ENCODE measurements around the gene OVCH2.
A peak's percentile ranks its signal among the peaks of the same experiment; 100 is the strongest.
"Not testable (repeated sequence)": the region's sequence is repeated elsewhere in the genome, so short reads cannot be mapped to it uniquely, and the experiment has no call there.

The OVCH2 gene

GRCh38 chr11:7667460-7667859 is 38.8 kb downstream of the OVCH2 start:
- in situ Hi-C loops (cut with HindIII; ENCODE audit: low pct_unique_long_range_greater_than_20kb, low sequenced_read_pairs): no loop called here
- DNase-seq (ENCODE audit: low read depth in 1 of 2, low spot score in 1 of 2): peak in 1 of 2 experiments; percentile 35
- no peak for TF ChIP-seq JUND (IDR thresholded peaks at IDR 0.05; ENCODE audit: low read depth)

- TF ChIP-seq JUND (IDR thresholded peaks at IDR 0.05; ENCODE audit: low read depth): no peak
- in situ Hi-C loops (cut with HindIII; ENCODE audit: low pct_unique_long_range_greater_than_20kb, low sequenced_read_pairs): no loop called here
- no peak for DNase-seq (ENCODE audit: low read depth in 1 of 2, low spot score in 1 of 2)
These were observed 39.9 kb downstream of the OVCH2 start for GRCh38 chr11:7666292-7666866.

GRCh38 chr11:7665473-7666291 is 40.6 kb downstream of the OVCH2 start:
- in situ Hi-C loops (cut with HindIII; ENCODE audit: low pct_unique_long_range_greater_than_20kb, low sequenced_read_pairs): no loop called here
- peak; percentile 66 to 78 for DNase-seq (ENCODE audit: low read depth in 1 of 2, low spot score in 1 of 2)

GRCh38 chr11:7664867-7665266 is 41.4 kb downstream of the OVCH2 start:
- TF ChIP-seq JUND (IDR thresholded peaks at IDR 0.05; ENCODE audit: low read depth): no peak
- no peak for DNase-seq (ENCODE audit: low read depth in 1 of 2, low spot score in 1 of 2)
- in situ Hi-C loops (cut with HindIII; ENCODE audit: low pct_unique_long_range_greater_than_20kb, low sequenced_read_pairs): no loop called here

More at GRCh38 chr11:7665473-7666291, 40.6 kb downstream of the OVCH2 start:
- no peak for TF ChIP-seq JUND (IDR thresholded peaks at IDR 0.05; ENCODE audit: low read depth)

- in situ Hi-C loops (cut with HindIII; ENCODE audit: low pct_unique_long_range_greater_than_20kb, low sequenced_read_pairs): not testable (repeated sequence)
These were observed 42.7 kb downstream of the OVCH2 start for GRCh38 chr11:7663531-7663930.

GRCh38 chr11:7657306-7658025 is 48.8 kb downstream of the OVCH2 start:
- DNase-seq (ENCODE audit: low read depth in 1 of 2, low spot score in 1 of 2): peak; percentile 46 to 87
- no peak for TF ChIP-seq JUND (IDR thresholded peaks at IDR 0.05; ENCODE audit: low read depth)
- in situ Hi-C loops (cut with HindIII; ENCODE audit: low pct_unique_long_range_greater_than_20kb, low sequenced_read_pairs): no loop called here

More at GRCh38 chr11:7663531-7663930, 42.7 kb downstream of the OVCH2 start:
- DNase-seq (ENCODE audit: low read depth in 1 of 2, low spot score in 1 of 2): not testable (repeated sequence)

- in situ Hi-C loops (cut with HindIII; ENCODE audit: low pct_unique_long_range_greater_than_20kb, low sequenced_read_pairs): no loop called here
- TF ChIP-seq JUND (IDR thresholded peaks at IDR 0.05; ENCODE audit: low read depth): no peak
- no peak for DNase-seq (ENCODE audit: low read depth in 1 of 2, low spot score in 1 of 2)
These were observed 49.6 kb downstream of the OVCH2 start for GRCh38 chr11:7656704-7657103.

- in situ Hi-C loops (cut with HindIII; ENCODE audit: low pct_unique_long_range_greater_than_20kb, low sequenced_read_pairs): no loop called here
- no peak for DNase-seq (ENCODE audit: low read depth in 1 of 2, low spot score in 1 of 2)
These were observed 50.7 kb downstream of the OVCH2 start for GRCh38 chr11:7655253-7656217.

GRCh38 chr11:7654195-7654705 is 52.0 kb downstream of the OVCH2 start:
- in situ Hi-C loops (cut with HindIII; ENCODE audit: low pct_unique_long_range_greater_than_20kb, low sequenced_read_pairs): no loop called here
- no peak for TF ChIP-seq JUND (IDR thresholded peaks at IDR 0.05; ENCODE audit: low read depth)
- DNase-seq (ENCODE audit: low read depth in 1 of 2, low spot score in 1 of 2): peak in 1 of 2 experiments; percentile 34

More at GRCh38 chr11:7655253-7656217, 50.7 kb downstream of the OVCH2 start:
- no peak for TF ChIP-seq JUND (IDR thresholded peaks at IDR 0.05; ENCODE audit: low read depth)

GRCh38 chr11:7651700-7652099 is 54.6 kb downstream of the OVCH2 start:
- in situ Hi-C loops (cut with HindIII; ENCODE audit: low pct_unique_long_range_greater_than_20kb, low sequenced_read_pairs): no loop called here
- DNase-seq (ENCODE audit: low read depth in 1 of 2, low spot score in 1 of 2): no peak

GRCh38 chr11:7651140-7651551 is 55.1 kb downstream of the OVCH2 start:
- no peak for TF ChIP-seq JUND (IDR thresholded peaks at IDR 0.05; ENCODE audit: low read depth)
- in situ Hi-C loops (cut with HindIII; ENCODE audit: low pct_unique_long_range_greater_than_20kb, low sequenced_read_pairs): no loop called here
- peak in 1 of 2 experiments; percentile 55 for DNase-seq (ENCODE audit: low read depth in 1 of 2, low spot score in 1 of 2)

More at GRCh38 chr11:7651700-7652099, 54.6 kb downstream of the OVCH2 start:
- no peak for TF ChIP-seq JUND (IDR thresholded peaks at IDR 0.05; ENCODE audit: low read depth)

- in situ Hi-C loops (cut with HindIII; ENCODE audit: low pct_unique_long_range_greater_than_20kb, low sequenced_read_pairs): no loop called here
- no peak for DNase-seq (ENCODE audit: low read depth in 1 of 2, low spot score in 1 of 2)
- TF ChIP-seq JUND (IDR thresholded peaks at IDR 0.05; ENCODE audit: low read depth): no peak
These were observed 58.0 kb downstream of the OVCH2 start for GRCh38 chr11:7648264-7648663.

All from T47D (cell line).